OCI-LY7 (cell line): ENCODE measurements around the gene LACRT. TPM values are rescaled to one million over a fixed set of nuclear protein-coding genes. Genes with fewer than 3 reads are reported as not detected.
"Not testable (repeated sequence)": the region's sequence is repeated elsewhere in the genome, so short reads cannot be mapped to it uniquely, and the experiment has no call there.

Experiments used
- BruUV-seq: library from RNA; stranded (reverse); fragments of 400-500 nt; replicated peaks from 2 replicates; lab custom pipeline; 2021; lab: Mats Ljungman, UMichigan
- CTCF ChIA-PET: fragments of 300-600 bp; sonication (Branson Sonifier 250); formaldehyde crosslinking; loops from one replicate; lab custom pipeline; 2022; ENCODE audit warnings: antibody characterized with exemption; ENCODE audit not compliant: unreplicated experiment; lab: Charles Lee
- POLR2A ChIA-PET: fragments of 300-600 bp; sonication (Branson Sonifier 250); formaldehyde crosslinking; loops from one replicate; lab custom pipeline; 2022; ENCODE audit warnings: antibody characterized with exemption; lab: Charles Lee
- DNase-seq: peaks from one replicate; pipeline ENCODE4 v3.0.0-alpha.2; 2015; ENCODE audit warnings: low spot score
- H2AFZ ChIP-seq: fragments of 200-600 bp; sonication (generic), shearing (Covaris generic); 2 replicates; pipeline ENCODE4 v1.6.1; 2014; ENCODE audit warnings: mild to moderate bottlenecking, antibody characterized with exemption, low read length, moderate library complexity
- H3K27ac ChIP-seq: fragments of 200-600 bp; sonication (generic); 2 replicates; pipeline ENCODE4 v1.5.1; 2014; ENCODE audit warnings: mixed run types, low read depth, mild to moderate bottlenecking, moderate library complexity, low read length, inconsistent platforms; ENCODE audit not compliant: poor library complexity, severe bottlenecking
- H3K36me3 ChIP-seq: fragments of 200-600 bp; sonication (generic); 2 replicates; pipeline ENCODE4 v1.6.1; 2014; ENCODE audit warnings: mild to moderate bottlenecking, antibody characterized with exemption, low read length, moderate library complexity, mixed read lengths; ENCODE audit not compliant: insufficient read depth
- H3K4me1 ChIP-seq: fragments of 200-600 bp; sonication (generic); 2 replicates; pipeline ENCODE4 v1.5.1; 2014; ENCODE audit warnings: mild to moderate bottlenecking, low read length; ENCODE audit not compliant: insufficient read depth, poor library complexity, severe bottlenecking
- H3K4me2 ChIP-seq: fragments of 200-600 bp; sonication (generic); 2 replicates; pipeline ENCODE4 v1.6.1; 2014; ENCODE audit warnings: mild to moderate bottlenecking, low read length
- H3K4me3 ChIP-seq: fragments of 200-600 bp; sonication (generic); 2 replicates; pipeline ENCODE4 v1.5.1; 2014; ENCODE audit warnings: mild to moderate bottlenecking, low read depth, low read length; ENCODE audit not compliant: poor library complexity, severe bottlenecking
- H3K79me2 ChIP-seq: fragments of 200-600 bp; sonication (generic); 2 replicates; pipeline ENCODE4 v1.6.1; 2016; ENCODE audit warnings: low read depth, mild to moderate bottlenecking, low read length, moderate library complexity, mixed read lengths; ENCODE audit not compliant: insufficient read depth
- H3K9me2 ChIP-seq: fragments of 200-600 bp; sonication (generic); 2 replicates; pipeline ENCODE4 v1.6.1; 2016; ENCODE audit warnings: mild to moderate bottlenecking, low read length, mixed read lengths; ENCODE audit not compliant: insufficient read depth
- H3K9me3 ChIP-seq: fragments of 200-600 bp; sonication (generic); 2 replicates; pipeline ENCODE4 v1.6.1; 2014; ENCODE audit warnings: mild to moderate bottlenecking, mixed run types, low read length, mixed read lengths
- H4K20me1 ChIP-seq: fragments of 200-600 bp; sonication (generic); 2 replicates; pipeline ENCODE4 v1.6.1; 2014; ENCODE audit warnings: mild to moderate bottlenecking, antibody characterized with exemption, low read length, moderate library complexity, mixed read lengths; ENCODE audit not compliant: insufficient read depth
- EZH2phosphoT487 ChIP-seq: fragments of 200-600 bp; sonication (generic); IDR thresholded peaks from 2 replicates; pipeline ENCODE4 v1.6.1; 2018; ENCODE audit warnings: low read depth, borderline replicate concordance, mild to moderate bottlenecking, mixed run types, antibody characterized with exemption, low read length, moderate library complexity, mixed read lengths
- intact Hi-C: fragments of 100-400 bp; cut with micrococcal nuclease; formaldehyde crosslinking; loops from one replicate; pipeline ENCODE4 v1.10.0; 2022; ENCODE audit not compliant: unreplicated experiment
- total RNA-seq, 2 experiments: library from RNA; depleted of rRNA in 1 of 2; stranded (reverse); fragments of >200 nt in 1 of 2; shearing (Covaris generic) in 1 of 2; gene quantifications; 2 replicates each; pipeline ENCODE4 v1.2.3, GENCODE V29; 2014 to 2022
- TF ChIP-seq, protein P1 (sequence below): fragments of 200-600 bp; sonication (generic); conservative IDR thresholded peaks from 2 replicates; pipeline ENCODE4 v1.5.1; 2014; ENCODE audit warnings: mild to moderate bottlenecking, antibody characterized with exemption, low read length, moderate library complexity, mixed read lengths

LACRT gene
- total RNA-seq, 2 experiments from 2014 or later, result not detected

DNA sequence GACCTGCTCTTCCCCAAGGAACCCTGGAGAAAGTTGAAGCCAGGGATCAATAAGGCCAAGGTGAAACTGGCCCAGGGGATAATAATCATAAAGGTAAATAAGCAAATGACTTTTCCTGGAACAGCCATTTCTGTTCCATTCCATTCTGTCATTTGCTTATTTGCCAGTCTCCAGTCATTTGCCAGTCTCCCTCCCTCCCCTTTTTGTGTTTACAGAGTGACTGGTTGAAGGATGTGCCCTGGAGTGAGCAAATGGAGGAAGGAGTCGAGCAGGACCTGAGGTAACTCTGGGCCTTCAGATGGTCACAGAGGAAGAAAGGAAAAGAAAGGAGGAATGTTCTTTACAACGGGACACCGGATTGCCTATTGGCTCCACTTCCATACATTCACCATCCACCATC is 31.3 kb upstream of the LACRT start:
- CTCF ChIA-PET, result no interaction called here
- BruUV-seq, result no TSS peak
- Histone ChIP-seq H3K9me2 (no peaks in the 10 kb centered on the region), H2AFZ (no peak overlapping the region), H3K36me3 (no peaks in the 10 kb centered on the region), H3K27ac (no peak overlapping the region), H3K4me2 (no peak overlapping the region), H3K4me1 (no peaks in the 10 kb centered on the region), H3K9me3 (no peaks in the 10 kb centered on the region), H3K79me2 (no peaks in the 10 kb centered on the region), H3K4me3 (no peak overlapping the region), H4K20me1 (no peaks in the 10 kb centered on the region)
- POLR2A ChIA-PET, result no interaction called here
- intact Hi-C loops, result no loop called here
- no peak for DNase-seq
- TF ChIP-seq EZH2phosphoT487, result no peak
- TF ChIP-seq, protein P1, sequence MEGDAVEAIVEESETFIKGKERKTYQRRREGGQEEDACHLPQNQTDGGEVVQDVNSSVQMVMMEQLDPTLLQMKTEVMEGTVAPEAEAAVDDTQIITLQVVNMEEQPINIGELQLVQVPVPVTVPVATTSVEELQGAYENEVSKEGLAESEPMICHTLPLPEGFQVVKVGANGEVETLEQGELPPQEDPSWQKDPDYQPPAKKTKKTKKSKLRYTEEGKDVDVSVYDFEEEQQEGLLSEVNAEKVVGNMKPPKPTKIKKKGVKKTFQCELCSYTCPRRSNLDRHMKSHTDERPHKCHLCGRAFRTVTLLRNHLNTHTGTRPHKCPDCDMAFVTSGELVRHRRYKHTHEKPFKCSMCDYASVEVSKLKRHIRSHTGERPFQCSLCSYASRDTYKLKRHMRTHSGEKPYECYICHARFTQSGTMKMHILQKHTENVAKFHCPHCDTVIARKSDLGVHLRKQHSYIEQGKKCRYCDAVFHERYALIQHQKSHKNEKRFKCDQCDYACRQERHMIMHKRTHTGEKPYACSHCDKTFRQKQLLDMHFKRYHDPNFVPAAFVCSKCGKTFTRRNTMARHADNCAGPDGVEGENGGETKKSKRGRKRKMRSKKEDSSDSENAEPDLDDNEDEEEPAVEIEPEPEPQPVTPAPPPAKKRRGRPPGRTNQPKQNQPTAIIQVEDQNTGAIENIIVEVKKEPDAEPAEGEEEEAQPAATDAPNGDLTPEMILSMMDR, result no peak

DNA sequence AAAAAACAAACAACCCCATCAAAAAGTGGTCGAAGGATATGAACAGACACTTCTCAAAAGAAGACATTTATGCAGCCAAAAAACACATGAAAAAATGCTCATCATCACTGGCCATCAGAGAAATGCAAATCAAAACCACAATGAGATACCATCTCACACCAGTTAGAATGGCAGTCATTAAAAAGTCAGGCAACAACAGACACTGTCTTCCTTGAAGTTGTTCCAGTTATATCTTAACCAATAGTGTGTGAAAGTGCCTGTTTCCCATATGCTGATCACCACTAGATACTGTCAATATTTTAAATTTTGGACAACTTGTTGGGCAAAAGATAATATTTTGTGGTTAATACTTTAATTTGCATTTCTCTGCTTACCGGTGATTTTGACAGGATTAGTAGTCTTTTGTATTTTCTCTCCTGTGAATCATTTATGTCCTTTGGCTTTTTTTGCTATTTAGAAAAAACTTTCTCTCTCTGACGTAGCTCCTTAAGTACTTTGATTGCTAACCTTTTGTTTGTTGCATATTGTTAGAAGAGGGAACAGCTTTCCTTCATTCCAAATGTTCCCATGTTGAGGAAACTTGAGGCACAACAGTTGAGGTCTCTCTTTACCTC is 30.4 kb upstream of the LACRT start:
- H3K4me3 ChIP-seq, H3K9me2 ChIP-seq, H3K9me3 ChIP-seq, H4K20me1 ChIP-seq, H3K27ac ChIP-seq, H3K4me1 ChIP-seq, POLR2A ChIA-PET, intact Hi-C loops, H3K79me2 ChIP-seq, H3K36me3 ChIP-seq, H2AFZ ChIP-seq, BruUV-seq, DNase-seq, H3K4me2 ChIP-seq: not testable (repeated sequence)
- CTCF ChIA-PET, result interaction anchor here (0.6 kb wide), 1 partner anchor 8 kb away, joined by 3 read pairs; no protein-coding TSS in a partner anchor

GRCh38 chr12:54663603-54664002 is 28.9 kb upstream of the LACRT start:
- no peaks in the 10 kb centered on the region for H3K79me2 ChIP-seq
- H3K27ac ChIP-seq, result no peak overlapping the region
- intact Hi-C loops, result no loop called here
- H3K4me1 ChIP-seq, result no peaks in the 10 kb centered on the region
- BruUV-seq, result no TSS peak
- CTCF ChIA-PET, result no interaction called here
- no peaks in the 10 kb centered on the region for H4K20me1 ChIP-seq
- DNase-seq, result no peak
- no peak overlapping the region for H2AFZ ChIP-seq
- H3K36me3 ChIP-seq, result no peaks in the 10 kb centered on the region
- H3K4me2 ChIP-seq, result no peak overlapping the region
- no peak overlapping the region for H3K4me3 ChIP-seq
- no peaks in the 10 kb centered on the region for H3K9me2 ChIP-seq
- no peak for TF ChIP-seq EZH2phosphoT487
- TF ChIP-seq, protein P1, result no peak
- no peaks in the 10 kb centered on the region for H3K9me3 ChIP-seq
- POLR2A ChIA-PET, result interaction anchor here (0.7 to 1.0 kb wide), 3 partner anchors 28 to 461 kb away, joined by 3 to 6 read pairs (median 3); no protein-coding TSS in a partner anchor
